ENCODE measurements around the gene OTOS. TPM values are rescaled to one million over a fixed set of nuclear protein-coding genes. Genes with fewer than 3 reads are reported as not detected.

Gene OTOS
- total RNA-seq, 1 experiment from 2014 or later = not detected

- CTCF ChIA-PET = no interaction called here
- no TSS peak for BruUV-seq (replicated peaks)
These were observed 24.1 kb upstream of the OTOS start for GRCh38 chr2:240164586-240164985.

GRCh38 chr2:240163844-240164574, 23.6 kb upstream of the OTOS start:
- no peak for DNase-seq (ENCODE audit: low read depth, low spot score)

More at GRCh38 chr2:240164586-240164985, 24.1 kb upstream of the OTOS start:
- no peaks in the 10 kb centered on the region for H3K79me2 ChIP-seq (ENCODE audit: insufficient read depth, low read length)
- H3K27me3 ChIP-seq (ENCODE audit: insufficient read depth, low read length) = no peaks in the 10 kb centered on the region; the same call in 1 of the 2 replicates
- ATAC-seq (no peak), DNase-seq (ENCODE audit: low read depth, low spot score) (no peak)
- H2AFZ ChIP-seq (ENCODE audit: low read depth, low read length, poor library complexity, severe bottlenecking) = no peak overlapping the region
- TF ChIP-seq SP1 (IDR thresholded peaks at IDR 0.05; ENCODE audit: low read depth) (no peak), MAX (IDR thresholded peaks at IDR 0.05) (no peak), ATF3 (IDR thresholded peaks at IDR 0.05) (no peak), ZFX (IDR thresholded peaks at IDR 0.05) (no peak), POLR2AphosphoS5 (IDR thresholded peaks at IDR 0.05; ENCODE audit: low read depth, low read length) (no peak)
- H3K4me1 ChIP-seq (ENCODE audit: control insufficient read depth in 1 of 2, insufficient read depth in 2 of 2, low read length in 2 of 2) = no peaks in the 10 kb centered on the region
- RAD21 ChIA-PET (ENCODE audit: low non-redundant PET in 1 of 2, low total read pairs in 2 of 2, uncharacterized antibody in 2 of 2, unreplicated experiment in 2 of 2) = no interaction called here
- H3K4me3 ChIP-seq (replicated peaks in 1 of 2; ENCODE audit: low read depth in 1 of 2, low read length in 2 of 2) = no peak overlapping the region
- H3K9me2 ChIP-seq (ENCODE audit: insufficient read depth) = no peaks in the 10 kb centered on the region
- no peak overlapping the region for H3K4me2 ChIP-seq (ENCODE audit: low read length)
- H3K9ac ChIP-seq (ENCODE audit: low read length) = no peak overlapping the region
- H3K9me3 ChIP-seq (ENCODE audit: control insufficient read depth in 1 of 2, insufficient read depth in 1 of 2, low read depth in 1 of 2, low read length in 2 of 2) = no peaks in the 10 kb centered on the region
- H3K36me3 ChIP-seq (ENCODE audit: control insufficient read depth in 1 of 2, insufficient read depth in 2 of 2, low read length in 2 of 2) = no peaks in the 10 kb centered on the region
- intact Hi-C loops (cut with micrococcal nuclease) = no loop called here
- H3K27ac ChIP-seq (ENCODE audit: low read depth, low read length) = no peak overlapping the region
- H4K20me1 ChIP-seq (ENCODE audit: insufficient read depth) = no peaks in the 10 kb centered on the region
- POLR2A ChIA-PET = no interaction called here

More at GRCh38 chr2:240163844-240164574, 23.6 kb upstream of the OTOS start:
- H3K4me1 ChIP-seq (ENCODE audit: control insufficient read depth in 1 of 2, insufficient read depth in 2 of 2, low read length in 2 of 2) = no peaks in the 10 kb centered on the region
- H3K9me3 ChIP-seq (ENCODE audit: control insufficient read depth in 1 of 2, insufficient read depth in 1 of 2, low read depth in 1 of 2, low read length in 2 of 2) = no peaks in the 10 kb centered on the region
- H3K9me2 ChIP-seq (ENCODE audit: insufficient read depth) = no peaks in the 10 kb centered on the region
- no peaks in the 10 kb centered on the region for H4K20me1 ChIP-seq (ENCODE audit: insufficient read depth)
- H2AFZ ChIP-seq (ENCODE audit: low read depth, low read length, poor library complexity, severe bottlenecking) = no peak overlapping the region
- POLR2A ChIA-PET = no interaction called here
- H3K79me2 ChIP-seq (ENCODE audit: insufficient read depth, low read length) = no peaks in the 10 kb centered on the region
- H3K27me3 ChIP-seq (ENCODE audit: insufficient read depth, low read length) = no peaks in the 10 kb centered on the region; the same call in 1 of the 2 replicates
- H3K27ac ChIP-seq (ENCODE audit: low read depth, low read length) = no peak overlapping the region
- no peak overlapping the region for H3K9ac ChIP-seq (ENCODE audit: low read length)
- intact Hi-C loops (cut with micrococcal nuclease) = no loop called here
- no peak overlapping the region for H3K4me2 ChIP-seq (ENCODE audit: low read length)
- ATAC-seq = no peak
- no peak for TF ChIP-seq TCF7L2 (IDR thresholded peaks at IDR 0.05; ENCODE audit: borderline replicate concordance, extremely low read depth, insufficient read depth, insufficient read length)
- no peak for TF ChIP-seq CTCF (IDR thresholded peaks at IDR 0.05 in 2 of 3, conservative IDR thresholded peaks at IDR 0.05 in 1 of 3; ENCODE audit: borderline replicate concordance in 1 of 3, insufficient read depth in 1 of 3, low read depth in 2 of 3, low read length in 2 of 3)
- no peak for TF ChIP-seq POLR2AphosphoS5 (IDR thresholded peaks at IDR 0.05; ENCODE audit: low read depth, low read length)
- no peak for TF ChIP-seq ATF3 (IDR thresholded peaks at IDR 0.05)
- no peak for TF ChIP-seq EZH2 (IDR thresholded peaks at IDR 0.05)
- TF ChIP-seq POLR2A (IDR thresholded peaks at IDR 0.05; ENCODE audit: borderline replicate concordance, extremely low read depth, insufficient read depth, insufficient read length) = no peak
- TF ChIP-seq ZNF274 (IDR thresholded peaks at IDR 0.05; ENCODE audit: low read depth, low read length) = no peak
- TF ChIP-seq SP1 (IDR thresholded peaks at IDR 0.05; ENCODE audit: low read depth) = no peak
- TF ChIP-seq CBX3 (IDR thresholded peaks at IDR 0.05; ENCODE audit: low read depth) = no peak
- TF ChIP-seq MAX (IDR thresholded peaks at IDR 0.05) = no peak
- TF ChIP-seq JUND (IDR thresholded peaks at IDR 0.05) = no peak
- no peak for TF ChIP-seq CEBPB (IDR thresholded peaks at IDR 0.05; ENCODE audit: low read depth)
- no peak for TF ChIP-seq SRF (IDR thresholded peaks at IDR 0.05; ENCODE audit: low read depth)
- no peak for TF ChIP-seq EZH2phosphoT487 (IDR thresholded peaks at IDR 0.05; ENCODE audit: borderline replicate concordance)
- TF ChIP-seq RAD21 (IDR thresholded peaks at IDR 0.05; ENCODE audit: low read depth) = no peak
- no peak for TF ChIP-seq FOSL1 (IDR thresholded peaks at IDR 0.05; ENCODE audit: low read depth)
- no peaks in the 10 kb centered on the region for H3K36me3 ChIP-seq (ENCODE audit: control insufficient read depth in 1 of 2, insufficient read depth in 2 of 2, low read length in 2 of 2)
- no TSS peak for BruUV-seq (replicated peaks)
- CTCF ChIA-PET = no interaction called here
- RAD21 ChIA-PET (ENCODE audit: low non-redundant PET in 1 of 2, low total read pairs in 2 of 2, uncharacterized antibody in 2 of 2, unreplicated experiment in 2 of 2) = no interaction called here
- no peak overlapping the region for H3K4me3 ChIP-seq (replicated peaks in 1 of 2; ENCODE audit: low read depth in 1 of 2, low read length in 2 of 2)

Data from HCT116 (cell line).